Medulla oblongata (tissue), 1 donor: Measurements from ENCODE around the gene PHF21A.

Source experiments
- DNase-seq: peaks from one replicate; pipeline ENCODE4 v3.0.0-alpha.2; 2015; ENCODE audit errors: extremely low spot score

PHF21A gene

DNA sequence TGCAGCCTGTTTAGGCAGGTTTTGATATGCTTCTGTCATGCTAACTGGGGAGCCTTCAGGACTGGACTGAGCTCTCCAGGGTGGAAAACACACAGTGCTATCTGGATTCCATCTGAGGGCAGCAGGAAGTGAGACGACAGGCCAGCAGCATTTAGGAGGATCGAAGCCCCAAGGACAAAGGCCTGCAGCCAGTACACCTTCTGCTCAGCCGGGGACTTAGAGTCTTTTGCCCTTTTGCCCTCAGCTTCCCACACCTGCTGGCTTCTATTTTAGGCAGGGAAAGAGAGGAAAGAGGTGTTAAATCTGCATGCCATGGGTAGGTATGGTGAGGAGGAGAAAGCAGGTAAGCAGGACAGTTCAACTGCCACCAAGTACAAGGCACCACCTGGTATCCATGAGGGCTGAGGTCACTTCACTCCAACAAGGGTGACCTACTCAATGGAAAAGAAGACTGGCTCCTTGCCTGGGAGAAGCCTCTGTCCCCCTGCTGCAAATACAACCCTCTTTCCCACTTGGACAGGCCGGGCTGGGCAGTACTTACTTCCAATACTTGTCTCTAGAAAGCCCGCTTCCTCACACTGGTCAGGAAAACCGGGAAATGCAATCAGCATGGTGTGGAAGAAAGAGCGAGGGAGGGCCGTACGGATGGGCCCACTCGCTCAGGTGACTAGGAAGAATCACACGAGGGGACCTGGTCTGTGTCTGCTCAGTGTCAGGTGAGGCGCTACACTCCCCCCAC lies 186.5 kb downstream of the PHF21A start:
- DNase-seq = no peak

- no peak for DNase-seq
Measured at GRCh38 chr11:45933846-45934579, 187.2 kb downstream of the PHF21A start.

DNA sequence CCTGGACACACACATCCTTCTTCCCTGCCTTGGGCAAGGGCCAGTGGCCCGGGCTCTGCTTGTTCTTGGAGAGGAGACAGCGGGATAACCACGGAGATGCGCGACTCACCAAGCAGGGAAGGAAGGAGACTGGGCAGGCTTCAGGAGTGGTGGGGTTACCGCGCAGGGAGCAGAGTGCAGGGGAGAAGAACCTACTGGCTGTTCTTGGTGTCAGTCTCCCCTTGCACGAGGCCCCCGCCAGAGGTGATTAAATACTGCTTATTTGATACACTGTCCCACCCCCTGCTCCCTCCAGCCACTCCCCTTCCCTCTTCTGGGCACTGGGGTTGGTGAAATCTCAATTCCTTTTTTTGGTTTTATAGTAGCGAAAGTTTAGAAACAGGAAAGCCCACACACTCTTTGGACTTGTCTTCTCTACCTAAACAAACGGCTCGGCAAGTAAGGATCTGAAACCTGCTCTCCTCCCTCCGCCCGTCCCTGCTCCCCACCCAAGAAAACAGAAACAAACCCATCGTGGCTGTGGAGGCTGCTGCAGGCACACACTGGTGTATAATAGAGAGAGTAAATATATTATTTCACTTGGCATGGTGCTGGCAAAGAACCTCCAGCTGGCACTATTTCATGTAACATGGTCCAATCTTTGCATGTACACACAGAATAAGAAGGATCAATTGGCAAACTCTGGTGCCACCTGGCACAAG lies 188.0 kb downstream of the PHF21A start:
- DNase-seq = peak; percentile 42

GRCh38 chr11:45932217-45932616 lies 189.0 kb downstream of the PHF21A start:
- no peak for DNase-seq

GRCh38 chr11:45931739-45932138 lies 189.5 kb downstream of the PHF21A start:
- no peak for DNase-seq

GRCh38 chr11:45930951-45931570 lies 190.2 kb downstream of the PHF21A start:
- DNase-seq = no peak

- peak; percentile 55 for DNase-seq
Measured at GRCh38 chr11:45930031-45930794, 191.0 kb downstream of the PHF21A start.

- DNase-seq = no peak
Measured at GRCh38 chr11:45929486-45930030, 191.7 kb downstream of the PHF21A start.

DNA sequence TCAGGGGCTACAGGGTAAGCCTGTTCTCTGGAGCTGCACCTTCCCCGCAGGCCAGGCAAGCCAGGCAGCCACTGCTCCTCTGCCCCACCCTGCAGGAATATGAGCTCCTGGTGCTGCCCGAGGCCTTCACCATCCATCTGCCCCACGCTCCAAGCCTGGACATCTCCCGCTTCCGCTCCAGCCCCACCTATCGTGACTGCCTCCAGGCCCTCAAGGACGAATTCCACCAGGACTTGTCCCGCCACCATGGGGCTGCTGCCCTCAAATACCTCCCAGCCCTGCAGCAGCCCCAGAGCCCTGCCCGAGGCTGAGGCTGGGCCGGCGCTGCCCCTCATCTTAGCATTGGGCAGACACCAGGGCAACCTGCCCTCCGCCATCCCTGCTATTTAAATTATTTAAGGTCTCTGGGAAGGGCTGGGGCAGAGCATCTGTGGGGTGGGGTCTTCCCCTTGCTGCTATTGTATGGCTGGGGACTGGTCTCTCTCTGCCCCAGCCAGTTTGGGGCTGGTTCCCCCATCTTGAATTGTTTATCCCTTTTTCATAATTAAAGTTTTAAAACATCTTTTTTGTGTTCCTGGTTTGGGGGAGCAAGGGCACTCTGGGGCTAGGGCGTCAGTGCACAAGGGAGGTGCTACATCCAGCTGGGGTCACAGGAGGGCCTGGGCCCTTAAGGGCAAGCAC lies 192.6 kb downstream of the PHF21A start:
- no peak for DNase-seq

GRCh38 chr11:45927684-45928413 lies 193.4 kb downstream of the PHF21A start:
- DNase-seq = no peak

GRCh38 chr11:45927332-45927683 lies 193.9 kb downstream of the PHF21A start:
- no peak for DNase-seq

GRCh38 chr11:45926536-45927331 lies 194.5 kb downstream of the PHF21A start:
- DNase-seq = no peak

DNA sequence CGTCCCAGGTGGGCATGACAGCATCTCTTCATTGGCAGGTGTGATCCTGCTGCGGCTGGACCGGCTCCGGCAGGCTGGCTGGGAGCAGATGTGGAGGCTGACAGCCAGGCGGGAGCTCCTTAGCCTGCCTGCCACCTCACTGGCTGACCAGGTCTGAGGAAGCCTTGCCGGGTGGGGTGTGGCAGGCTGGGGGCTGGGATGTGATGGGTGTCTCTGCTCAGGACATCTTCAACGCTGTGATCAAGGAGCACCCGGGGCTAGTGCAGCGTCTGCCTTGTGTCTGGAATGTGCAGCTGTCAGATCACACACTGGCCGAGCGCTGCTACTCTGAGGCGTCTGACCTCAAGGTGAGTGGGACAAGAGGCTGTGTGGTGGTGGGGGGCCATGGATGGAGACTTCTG lies 195.3 kb downstream of the PHF21A start:
- DNase-seq = no peak

DNA sequence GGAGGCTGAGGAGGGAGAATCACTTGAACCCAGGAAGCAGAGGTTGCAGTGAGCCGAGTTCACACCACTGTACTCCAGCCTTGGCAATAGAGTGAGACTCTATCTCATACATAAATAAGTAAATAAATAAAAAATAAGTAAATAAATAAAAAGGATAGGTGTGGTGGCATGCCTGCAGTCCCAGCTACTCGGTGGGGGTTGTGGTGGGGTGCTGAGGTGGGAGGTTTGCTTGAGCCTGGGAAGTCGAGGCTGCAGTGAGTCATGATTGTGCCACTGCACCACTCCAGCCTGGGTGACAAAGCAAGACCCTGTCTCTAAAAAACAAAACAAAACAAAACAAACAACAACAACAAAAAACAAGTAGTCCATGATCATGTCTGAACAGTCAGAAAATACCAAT lies 195.7 kb downstream of the PHF21A start:
- DNase-seq = no peak

DNA sequence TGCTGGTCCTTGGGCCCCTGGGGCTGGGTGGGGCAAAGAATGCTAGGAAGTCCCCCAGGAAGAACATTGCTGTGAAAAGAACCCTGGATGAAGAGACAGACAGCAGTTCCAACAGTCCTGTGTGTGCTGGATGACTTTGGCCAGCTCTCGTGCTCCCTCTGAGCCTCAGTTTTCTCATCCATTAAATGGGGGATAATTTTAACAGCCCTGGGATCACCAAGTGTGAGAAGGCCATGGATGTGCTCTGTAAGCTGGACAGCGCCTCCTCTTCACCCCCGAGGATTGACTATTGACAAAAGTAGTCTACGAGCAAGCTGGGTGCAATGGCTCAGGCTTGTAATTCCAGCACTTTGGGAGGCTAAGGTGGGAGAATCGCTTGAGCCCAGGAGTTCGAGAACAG lies 196.3 kb downstream of the PHF21A start:
- no peak for DNase-seq

- no peak for DNase-seq
Measured at GRCh38 chr11:45924036-45924915, 197.0 kb downstream of the PHF21A start.

- no peak for DNase-seq
Measured at GRCh38 chr11:45922425-45923082, 198.7 kb downstream of the PHF21A start, which contains the start of gene LARGE2. Gene LARGE2 (plus strand): TSS chr11:45922656. CDS start chr11:45922883, 227 bp downstream.
